Measurements from ENCODE around the gene PPHLN1.
A peak's percentile ranks its signal among the peaks of the same experiment; 100 is the strongest.

PPHLN1 gene

GRCh38 chr12:42325653-42326474 lies at the start of gene PPHLN1, which contains the start of gene ZCRB1:
TSS of gene PPHLN1 (plus strand) at chr12:42326167. CDS start at chr12:42335903, 9,736 bp downstream.
TSS of gene ZCRB1 (minus strand) at chr12:42326094. CDS start at chr12:42324102, 1,992 bp downstream.
- peak; percentile 89 for DNase-seq

GRCh38 chr12:42277396-42278127 lies 48.4 kb upstream of the PPHLN1 start:
- no peak for DNase-seq

- no peak for DNase-seq
Observed at GRCh38 chr12:42278128-42278510, 47.8 kb upstream of the PPHLN1 start.

- no peak for DNase-seq
Observed at GRCh38 chr12:42281278-42281677, 44.7 kb upstream of the PPHLN1 start.

GRCh38 chr12:42281844-42282243 lies 44.1 kb upstream of the PPHLN1 start:
- DNase-seq = no peak

GRCh38 chr12:42282294-42282693 lies 43.7 kb upstream of the PPHLN1 start:
- no peak for DNase-seq

- DNase-seq = no peak
Observed at GRCh38 chr12:42283739-42284138, 42.2 kb upstream of the PPHLN1 start.

- DNase-seq = no peak
Observed at GRCh38 chr12:42284157-42284556, 41.8 kb upstream of the PPHLN1 start.

GRCh38 chr12:42284876-42285275 lies 41.1 kb upstream of the PPHLN1 start:
- no peak for DNase-seq

GRCh38 chr12:42285431-42285830 lies 40.5 kb upstream of the PPHLN1 start:
- DNase-seq = no peak

- DNase-seq = no peak
Observed at GRCh38 chr12:42286741-42287140, 39.2 kb upstream of the PPHLN1 start.

- DNase-seq = no peak
Observed at GRCh38 chr12:42288544-42288943, 37.4 kb upstream of the PPHLN1 start.

GRCh38 chr12:42291680-42292079 lies 34.3 kb upstream of the PPHLN1 start:
- DNase-seq = no peak

GRCh38 chr12:42296503-42297109 lies 29.4 kb upstream of the PPHLN1 start:
- DNase-seq = peak; percentile 56

- no peak for DNase-seq
Observed at GRCh38 chr12:42298887-42299286, 27.1 kb upstream of the PPHLN1 start.

- DNase-seq = peak; percentile 88
Observed at GRCh38 chr12:42299392-42300308, 26.3 kb upstream of the PPHLN1 start.

GRCh38 chr12:42306297-42306696 lies 19.7 kb upstream of the PPHLN1 start:
- DNase-seq = no peak

GRCh38 chr12:42308390-42308789 lies 17.6 kb upstream of the PPHLN1 start:
- DNase-seq = no peak

- DNase-seq = no peak
Observed at GRCh38 chr12:42309996-42310395, 16.0 kb upstream of the PPHLN1 start.

GRCh38 chr12:42315108-42315507 lies 10.9 kb upstream of the PPHLN1 start:
- DNase-seq = no peak

- DNase-seq = no peak
Observed at GRCh38 chr12:42320796-42321195, 5.2 kb upstream of the PPHLN1 start.

GRCh38 chr12:42322567-42322966 lies 3.4 kb upstream of the PPHLN1 start:
- DNase-seq = no peak

- DNase-seq = no peak
Observed at GRCh38 chr12:42323856-42324255, 2.1 kb upstream of the PPHLN1 start.

All from activated CD4-positive, alpha-beta T cell treated with anti-CD3 and anti-CD28 coated beads, Interleukin-2, Interleukin-6, amounts not matched to agents 100 ng/mL and 50 ng/mL, durations not matched to agents 16 hours and 8 hours (primary cell).